Loucy (cell line): Measurements from ENCODE around the gene ATF6.
A peak's percentile ranks its signal among the peaks of the same experiment; 100 is the strongest.

ENCODE experiments used
- H2AFZ ChIP-seq: fragments of 200-600 bp; sonication (generic); 2 replicates; pipeline ENCODE4 v1.6.0; 2016; ENCODE audit warnings: antibody characterized with exemption, mild to moderate bottlenecking, low read length, moderate library complexity
- H3F3A ChIP-seq: fragments of 200-600 bp; 2 replicates; pipeline ENCODE4 v1.6.0; 2016; ENCODE audit warnings: antibody characterized with exemption, low read depth, mild to moderate bottlenecking
- H3K27me3 ChIP-seq: fragments of 200-600 bp; sonication (generic); 2 replicates; pipeline ENCODE4 v1.6.1; 2014; ENCODE audit warnings: low read length, mild to moderate bottlenecking; ENCODE audit not compliant: insufficient read depth, poor library complexity, severe bottlenecking
- H3K36me3 ChIP-seq: fragments of 200-600 bp; sonication (generic); 2 replicates; pipeline ENCODE4 v1.6.1; 2016; ENCODE audit warnings: low read length; ENCODE audit not compliant: insufficient read depth
- H3K4me1 ChIP-seq: fragments of 200-600 bp; sonication (generic); 2 replicates; pipeline ENCODE4 v1.5.1; 2014; ENCODE audit warnings: low read length, mild to moderate bottlenecking; ENCODE audit not compliant: insufficient read depth, poor library complexity, severe bottlenecking
- H3K4me2 ChIP-seq: fragments of 200-600 bp; sonication (generic); 2 replicates; pipeline ENCODE4 v1.6.0; 2014; ENCODE audit warnings: antibody characterized with exemption, low read length, low read depth, mild to moderate bottlenecking; ENCODE audit not compliant: poor library complexity, severe bottlenecking
- H3K4me3 ChIP-seq: fragments of 200-600 bp; sonication (generic); 2 replicates; pipeline ENCODE4 v1.5.1; 2014; ENCODE audit warnings: low read length, mild to moderate bottlenecking, mixed read lengths; ENCODE audit not compliant: poor library complexity, severe bottlenecking
- H3K79me2 ChIP-seq: fragments of 200-600 bp; sonication (generic); 2 replicates; pipeline ENCODE4 v1.6.1; 2014; ENCODE audit warnings: low read length; ENCODE audit not compliant: insufficient read depth
- H3K9ac ChIP-seq: fragments of 200-600 bp; sonication (generic); 2 replicates; pipeline ENCODE4 v1.6.0; 2014; ENCODE audit warnings: mild to moderate bottlenecking, low read depth, low read length, moderate library complexity; ENCODE audit not compliant: poor library complexity, severe bottlenecking
- H3K9me2 ChIP-seq: fragments of 200-600 bp; sonication (generic); replicated peaks from 2 replicates; pipeline ENCODE4 v1.6.1; 2016; ENCODE audit warnings: low read depth, low read length, mixed read lengths
- H3K9me3 ChIP-seq: fragments of 200-600 bp; sonication (generic); 2 replicates; pipeline ENCODE4 v1.6.1; 2014; ENCODE audit warnings: mild to moderate bottlenecking, antibody characterized with exemption, low read length, low read depth; ENCODE audit not compliant: insufficient read depth
- H4K20me1 ChIP-seq: fragments of 200-600 bp; sonication (generic); 2 replicates; pipeline ENCODE4 v1.6.0; 2014; ENCODE audit warnings: antibody characterized with exemption, low read length, mild to moderate bottlenecking; ENCODE audit not compliant: insufficient read depth, poor library complexity, severe bottlenecking
- CTCF ChIP-seq: fragments of 200-600 bp; sonication (generic); conservative IDR thresholded peaks from 2 replicates; pipeline ENCODE4 v1.5.1; 2014; ENCODE audit warnings: mild to moderate bottlenecking, antibody characterized with exemption, low read length
- EZH2phosphoT487 ChIP-seq: fragments of 200-600 bp; IDR thresholded peaks from 2 replicates; pipeline ENCODE4 v1.6.1; 2018; ENCODE audit warnings: antibody characterized with exemption, mild to moderate bottlenecking, moderate library complexity, borderline replicate concordance

Gene ATF6

GRCh38 chr1:161771973-161772372 lies 5.9 kb downstream of the ATF6 start:
- Histone ChIP-seq H3K4me2 (peak overlapping the region; percentile 91), H3K79me2 (peaks cover 99% of the 10 kb centered on the region), H3K4me3 (peak overlapping the region; percentile 96), H4K20me1 (peaks cover 11% of the 10 kb centered on the region), H3K9me2 (no peaks in the 10 kb centered on the region), H3K4me1 (peaks cover 84% of the 10 kb centered on the region), H3K27me3 (no peaks in the 10 kb centered on the region), H3K36me3 (no peaks in the 10 kb centered on the region), H3K9ac (peak overlapping the region; percentile 95), H3F3A (peaks cover 8% of the 10 kb centered on the region; the same call in 1 of the 2 replicates), H3K9me3 (no peaks in the 10 kb centered on the region), H2AFZ (no peak overlapping the region)
- TF ChIP-seq CTCF (no peak), EZH2phosphoT487 (no peak)

- Histone ChIP-seq H3K36me3 (no peaks in the 10 kb centered on the region), H3K4me2 (peak overlapping the region; percentile 91), H3K9me2 (no peaks in the 10 kb centered on the region), H3K4me3 (peak overlapping the region; percentile 96), H3K27me3 (no peaks in the 10 kb centered on the region), H3K4me1 (peaks cover 84% of the 10 kb centered on the region), H3K9me3 (no peaks in the 10 kb centered on the region), H3F3A (peaks cover 8% of the 10 kb centered on the region; the same call in 1 of the 2 replicates), H2AFZ (no peak overlapping the region), H3K79me2 (peaks cover 99% of the 10 kb centered on the region), H4K20me1 (peaks cover 13% of the 10 kb centered on the region), H3K9ac (peak overlapping the region; percentile 95)
- TF ChIP-seq EZH2phosphoT487 = no peak
- TF ChIP-seq CTCF = no peak
These were observed 6.3 kb downstream of the ATF6 start for GRCh38 chr1:161772397-161772796.

- H3K27me3 ChIP-seq = no peaks in the 10 kb centered on the region
- peaks cover 14% of the 10 kb centered on the region for H4K20me1 ChIP-seq
- no peaks in the 10 kb centered on the region for H3K9me2 ChIP-seq
- peaks cover 99% of the 10 kb centered on the region for H3K79me2 ChIP-seq
- peaks cover 8% of the 10 kb centered on the region; the same call in 1 of the 2 replicates for H3F3A ChIP-seq
- H3K4me3 ChIP-seq = peak overlapping the region; percentile 62
- H3K9ac ChIP-seq = peak overlapping the region; percentile 59
- TF ChIP-seq EZH2phosphoT487 (no peak), CTCF (no peak)
- H3K4me1 ChIP-seq = peaks cover 87% of the 10 kb centered on the region
- H3K4me2 ChIP-seq = peak overlapping the region; percentile 77
- H3K9me3 ChIP-seq = no peaks in the 10 kb centered on the region
- H3K36me3 ChIP-seq = no peaks in the 10 kb centered on the region; the same call in 1 of the 2 replicates
- H2AFZ ChIP-seq = no peak overlapping the region
These were observed 7.7 kb downstream of the ATF6 start for GRCh38 chr1:161773791-161774190.
